C4-2B (cell line): Measurements from ENCODE around the gene ZNF165.

Experiments
- ZFX ChIP-seq: fragments of 450-650 bp; IDR thresholded peaks from 2 replicates; pipeline ENCODE4 v1.6.1; 2017
- TF ChIP-seq, protein P1 (sequence below): fragments of 450-650 bp; conservative IDR thresholded peaks from 2 replicates; pipeline ENCODE4 v1.5.1; 2017; ENCODE audit warnings: mild to moderate bottlenecking

DNA sequence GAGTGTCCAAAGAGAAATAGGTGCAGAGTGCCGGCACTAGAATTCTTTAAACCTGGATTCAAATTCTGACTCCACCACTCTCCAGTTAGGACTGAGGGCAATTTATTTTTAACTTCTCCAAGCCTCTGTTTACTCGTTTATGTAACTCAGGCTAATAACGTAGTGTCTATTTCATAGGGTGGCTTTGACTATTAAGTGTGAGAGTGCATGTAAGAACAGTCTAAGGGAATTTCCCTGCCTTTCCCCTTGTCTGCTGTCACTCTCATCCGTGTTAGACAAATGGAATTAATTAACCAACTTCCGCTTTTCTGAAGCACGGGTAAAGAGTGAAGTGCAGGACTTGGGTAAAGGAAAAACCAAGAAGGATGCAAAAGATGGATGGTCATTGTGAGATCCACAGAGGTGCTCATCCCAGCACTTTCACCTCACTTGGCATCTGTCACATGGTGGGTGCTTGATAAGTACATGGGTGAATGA lies 57.2 kb downstream of the ZNF165 start:
- TF ChIP-seq, protein P1, sequence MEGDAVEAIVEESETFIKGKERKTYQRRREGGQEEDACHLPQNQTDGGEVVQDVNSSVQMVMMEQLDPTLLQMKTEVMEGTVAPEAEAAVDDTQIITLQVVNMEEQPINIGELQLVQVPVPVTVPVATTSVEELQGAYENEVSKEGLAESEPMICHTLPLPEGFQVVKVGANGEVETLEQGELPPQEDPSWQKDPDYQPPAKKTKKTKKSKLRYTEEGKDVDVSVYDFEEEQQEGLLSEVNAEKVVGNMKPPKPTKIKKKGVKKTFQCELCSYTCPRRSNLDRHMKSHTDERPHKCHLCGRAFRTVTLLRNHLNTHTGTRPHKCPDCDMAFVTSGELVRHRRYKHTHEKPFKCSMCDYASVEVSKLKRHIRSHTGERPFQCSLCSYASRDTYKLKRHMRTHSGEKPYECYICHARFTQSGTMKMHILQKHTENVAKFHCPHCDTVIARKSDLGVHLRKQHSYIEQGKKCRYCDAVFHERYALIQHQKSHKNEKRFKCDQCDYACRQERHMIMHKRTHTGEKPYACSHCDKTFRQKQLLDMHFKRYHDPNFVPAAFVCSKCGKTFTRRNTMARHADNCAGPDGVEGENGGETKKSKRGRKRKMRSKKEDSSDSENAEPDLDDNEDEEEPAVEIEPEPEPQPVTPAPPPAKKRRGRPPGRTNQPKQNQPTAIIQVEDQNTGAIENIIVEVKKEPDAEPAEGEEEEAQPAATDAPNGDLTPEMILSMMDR: no peak
- no peak for TF ChIP-seq ZFX
